ENCODE results near the gene UBAP1. TPM values are rescaled to one million over a fixed set of nuclear protein-coding genes. Genes with fewer than 3 reads are reported as not detected.
"Not testable (repeated sequence)": the region's sequence is repeated elsewhere in the genome, so short reads cannot be mapped to it uniquely, and the experiment has no call there.

The UBAP1 gene
- total RNA-seq: 40.6 TPM
- long read RNA-seq, transcript UBAP1-201 (7 exons, 2,735 nt): major isoform, 50 of 76 reads
- long read RNA-seq, partial matches to known transcripts: 5 of 76 reads
- long read RNA-seq, other reads (novel, unspliced or antisense): 17 of 76 reads

DNA sequence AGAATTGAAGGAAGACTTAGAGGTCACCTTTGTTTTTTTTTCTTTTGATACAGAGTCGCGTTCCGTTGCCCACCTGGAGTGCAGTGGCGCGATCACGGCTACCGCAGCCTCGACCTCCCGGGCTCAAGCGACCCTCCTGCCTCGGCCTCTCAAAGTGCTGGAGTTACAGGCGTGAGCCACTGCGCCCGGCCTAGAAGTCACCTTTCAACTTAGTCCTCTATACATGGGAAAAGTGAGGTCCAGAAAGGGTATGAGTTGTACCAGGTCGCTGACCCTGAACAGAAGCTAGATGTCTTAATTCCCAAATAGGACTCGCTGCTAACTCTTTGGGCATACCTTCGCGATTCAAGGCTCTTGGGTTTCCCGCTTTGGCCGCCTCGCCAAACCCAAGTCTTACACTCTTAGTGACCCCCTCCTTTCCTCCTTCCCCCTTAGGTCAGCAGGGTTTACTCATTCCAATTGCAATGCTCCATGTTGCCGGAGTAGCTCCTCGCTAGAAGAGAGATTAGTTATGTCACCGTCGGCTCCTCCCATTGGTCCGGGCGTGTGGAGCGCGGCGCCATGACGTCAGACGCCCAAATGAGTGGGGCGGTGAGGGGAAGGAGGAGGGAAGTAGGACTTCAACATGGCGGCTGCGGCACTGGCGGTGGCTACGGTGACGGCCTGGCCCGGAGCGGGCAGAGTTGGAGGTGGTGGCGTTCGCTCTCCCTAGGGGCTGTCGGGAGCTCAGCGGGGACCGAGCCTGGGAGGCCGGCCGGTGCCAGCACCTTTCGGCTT is at the start of gene UBAP1:
TSS of gene UBAP1 (plus strand) at position 608 of the 777 bp plus-strand sequence. CDS start 41,872 bp downstream, outside the sequence.
- intact Hi-C loops (cut with DNase I): loop anchor here (5.0 to 10.0 kb wide), 2 partner anchors 54 to 74 kb away; partner anchors contain the start of gene DCAF12
- peak; percentile 98 for DNase-seq (ENCODE audit: low spot score)

DNA sequence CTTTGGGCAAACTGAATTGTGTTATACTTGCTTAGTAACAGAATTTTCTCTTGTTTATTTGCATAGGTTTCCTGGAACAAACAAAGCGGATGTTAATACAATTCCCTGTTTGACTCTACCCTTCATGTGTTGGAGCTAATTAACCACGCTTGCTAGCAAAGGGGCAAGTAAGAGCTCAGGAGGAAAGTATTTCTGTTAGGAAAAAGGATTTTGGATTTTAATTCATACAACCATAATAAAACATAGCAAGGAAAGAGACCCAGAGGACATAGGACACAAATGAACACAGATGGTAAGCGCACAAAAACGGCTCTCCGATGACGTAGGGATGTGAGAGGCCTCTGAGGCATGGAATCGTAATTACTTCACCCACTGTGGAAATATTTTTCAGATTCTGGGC is 47.3 kb upstream of the UBAP1 start:
- intact Hi-C loops (cut with DNase I): no loop called here
- no peak for DNase-seq (ENCODE audit: low spot score)

DNA sequence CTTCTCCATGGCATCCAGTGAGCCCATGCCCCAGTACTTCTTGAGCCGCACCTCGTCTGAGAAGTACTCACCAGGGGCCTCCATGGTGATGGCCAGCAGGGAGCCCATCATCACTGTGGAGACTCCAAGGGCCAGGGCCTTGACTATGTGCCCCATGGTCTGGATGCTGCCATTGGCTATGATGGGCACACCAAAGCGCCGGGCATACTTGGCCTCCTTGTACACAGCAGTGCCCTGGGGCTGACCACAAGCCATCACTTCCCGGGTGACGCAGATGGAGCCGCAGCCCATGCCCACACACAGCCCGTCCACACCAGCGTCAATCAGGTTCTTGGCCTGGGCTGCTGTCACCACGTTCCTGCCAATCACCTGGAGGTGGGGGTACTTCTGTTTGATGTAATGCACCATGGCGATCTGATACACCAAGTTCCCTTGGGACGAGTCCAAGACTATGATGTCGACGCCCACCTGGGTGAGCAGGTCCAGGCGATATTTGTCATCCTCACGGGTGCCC is 45.4 kb upstream of the UBAP1 start:
- no peak for DNase-seq (ENCODE audit: low spot score)
- intact Hi-C loops (cut with DNase I): no loop called here

DNA sequence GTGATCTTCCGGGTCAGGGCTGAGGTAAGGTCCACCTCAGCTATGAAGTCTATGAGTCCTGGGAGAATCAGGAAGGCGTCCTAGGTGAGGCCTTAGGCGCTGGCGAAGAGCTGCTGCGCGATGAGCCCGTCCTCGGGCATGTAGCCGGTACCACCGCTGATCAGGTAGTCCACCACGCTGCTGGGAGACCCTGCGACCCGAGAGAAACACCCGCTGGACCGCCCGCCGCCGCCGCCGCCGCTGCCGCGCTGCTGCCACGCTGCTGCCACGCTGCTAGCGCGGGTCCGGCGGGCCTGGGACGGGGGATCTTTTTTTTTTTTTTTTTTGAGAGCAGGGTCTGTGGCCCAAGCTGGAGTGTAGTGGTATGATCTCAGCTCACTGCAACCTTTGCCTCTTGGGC is 44.3 kb upstream of the UBAP1 start:
- no peak for DNase-seq (ENCODE audit: low spot score)
- intact Hi-C loops (cut with DNase I): no loop called here

DNA sequence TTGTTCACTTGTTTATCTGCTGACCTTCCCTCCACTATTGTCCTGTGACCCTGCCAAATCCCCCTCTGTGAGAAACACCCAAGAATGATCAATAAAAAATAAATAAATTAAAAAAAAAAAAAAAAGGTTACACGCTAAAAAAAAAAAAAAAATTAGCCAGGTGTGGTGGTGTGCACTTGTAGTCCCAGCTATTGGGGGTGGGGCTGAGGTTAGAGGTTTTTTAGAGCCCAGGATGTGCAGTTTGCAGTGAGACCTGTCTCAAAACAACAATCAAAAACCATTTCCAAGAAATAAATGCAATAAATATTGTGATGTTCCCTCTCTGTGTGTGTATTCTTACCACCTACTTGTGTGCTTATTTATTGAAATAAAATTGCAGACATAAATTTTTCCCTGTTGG is 40.2 kb upstream of the UBAP1 start:
- intact Hi-C loops (cut with DNase I); DNase-seq (ENCODE audit: low spot score): not testable (repeated sequence)

DNA sequence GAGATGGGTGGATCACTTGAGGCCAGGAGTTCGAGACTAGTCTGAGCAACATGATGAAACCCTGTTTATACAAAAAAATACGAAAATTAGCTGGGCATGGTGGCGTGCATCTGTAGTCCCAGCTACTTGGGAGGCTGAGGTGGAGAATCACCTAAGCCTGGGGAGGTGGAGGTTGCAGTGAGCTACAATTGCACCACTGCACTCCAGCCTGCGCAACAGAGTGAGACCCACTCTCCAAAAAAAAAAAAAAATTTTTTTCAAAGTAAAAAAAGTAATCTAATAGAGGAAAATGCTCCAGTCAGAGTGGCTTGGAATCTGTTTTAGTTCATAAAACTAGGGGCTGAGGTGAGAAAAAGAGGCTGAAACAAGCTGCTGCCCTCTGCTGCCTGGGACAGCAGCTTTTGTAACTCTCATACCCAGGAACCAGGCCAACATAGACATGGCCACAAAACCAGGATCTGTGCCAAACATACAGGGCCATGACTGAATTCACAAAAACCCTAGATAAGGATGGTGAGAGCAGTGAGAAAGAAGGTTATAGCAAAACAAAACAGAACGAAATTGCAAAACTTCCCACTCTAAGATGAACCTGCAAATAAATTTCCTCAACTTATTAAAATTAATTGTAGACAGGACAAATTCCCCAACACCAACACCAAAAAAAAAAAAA is 39.2 kb upstream of the UBAP1 start:
- intact Hi-C loops (cut with DNase I): no loop called here
- DNase-seq (ENCODE audit: low spot score): no peak

DNA sequence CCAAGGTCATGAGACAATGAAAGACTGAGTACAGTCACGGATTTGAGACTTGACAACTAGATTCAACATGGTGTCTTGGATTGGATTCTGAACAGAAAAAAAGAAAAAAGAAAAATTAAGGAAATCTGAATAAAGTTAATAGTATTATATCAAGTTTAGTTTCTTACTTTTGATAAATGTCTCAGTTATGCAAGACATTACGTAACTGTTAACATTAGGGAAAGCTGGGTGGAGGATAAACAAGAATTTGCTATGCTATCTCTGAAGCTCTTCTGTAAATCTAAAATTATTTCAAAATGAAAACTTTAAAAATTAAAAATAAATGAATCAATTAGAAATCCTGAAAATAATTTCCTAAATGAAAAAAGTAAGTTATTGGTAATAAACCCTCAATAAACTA is 38.0 kb upstream of the UBAP1 start:
- intact Hi-C loops (cut with DNase I): no loop called here
- no peak for DNase-seq (ENCODE audit: low spot score)

DNA sequence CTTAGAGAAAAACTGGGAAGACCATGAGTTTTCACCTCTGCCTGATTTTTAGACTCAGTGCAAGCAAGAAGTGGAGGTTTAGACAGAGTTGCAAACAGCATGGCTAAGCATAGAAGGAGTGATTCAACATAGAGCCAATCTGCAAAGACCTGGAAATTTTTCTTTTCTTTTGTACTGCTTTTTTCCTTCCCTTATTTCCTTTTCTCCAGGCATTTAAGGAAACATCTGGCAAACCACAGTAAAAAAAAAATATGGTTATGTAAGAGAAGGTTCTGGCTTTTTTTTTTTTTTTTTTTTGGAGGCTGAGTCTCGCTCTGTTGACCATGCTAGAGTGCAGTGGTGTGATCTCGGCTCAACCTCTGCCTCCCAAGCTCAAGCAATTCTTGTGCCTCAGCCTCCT is 35.7 kb upstream of the UBAP1 start:
- DNase-seq (ENCODE audit: low spot score): no peak
- intact Hi-C loops (cut with DNase I): no loop called here

DNA sequence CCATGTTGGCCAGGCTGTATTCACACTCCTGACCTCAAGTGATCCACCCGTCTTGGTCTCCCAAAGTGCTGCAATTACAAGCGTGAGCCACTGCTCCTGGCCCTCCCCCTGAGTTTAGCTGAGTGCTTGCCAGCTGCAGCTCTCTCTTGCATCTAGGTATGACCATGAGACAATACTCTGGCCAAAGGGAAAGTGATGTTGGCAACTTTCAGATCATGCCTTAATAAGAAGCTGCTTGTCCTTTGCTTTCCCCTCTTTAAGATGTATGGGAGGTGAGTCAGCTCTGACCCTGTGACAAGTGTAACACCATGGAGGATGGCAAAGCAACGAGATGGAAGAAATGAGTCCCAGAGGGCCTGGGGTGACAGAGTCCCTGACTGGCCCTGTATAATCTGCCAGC is 33.7 kb upstream of the UBAP1 start:
- no peak for DNase-seq (ENCODE audit: low spot score)
- intact Hi-C loops (cut with DNase I): no loop called here

DNA sequence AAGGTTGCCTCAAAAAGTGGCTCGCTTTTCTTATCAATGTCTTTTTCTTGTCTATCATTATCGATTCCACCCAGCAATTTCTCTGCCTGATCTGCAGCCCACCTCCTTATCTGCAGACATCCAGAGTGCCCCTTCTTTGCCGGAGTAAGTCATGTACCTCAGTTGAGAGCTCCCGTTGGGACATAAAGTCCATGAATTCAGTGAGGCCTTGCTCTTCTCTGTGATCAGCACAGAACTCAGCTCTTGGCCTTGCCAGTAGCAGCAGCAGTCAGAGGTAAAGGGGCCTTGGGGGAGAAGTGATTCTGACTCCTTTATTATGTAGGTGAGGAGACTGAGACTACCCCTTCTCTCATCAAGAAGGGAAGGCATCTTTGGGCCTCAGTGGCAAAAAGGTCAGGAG is 27.4 kb upstream of the UBAP1 start:
- intact Hi-C loops (cut with DNase I): loop anchor here (10.0 kb wide), 1 partner anchor 87 kb away; no protein-coding TSS in a partner anchor

DNA sequence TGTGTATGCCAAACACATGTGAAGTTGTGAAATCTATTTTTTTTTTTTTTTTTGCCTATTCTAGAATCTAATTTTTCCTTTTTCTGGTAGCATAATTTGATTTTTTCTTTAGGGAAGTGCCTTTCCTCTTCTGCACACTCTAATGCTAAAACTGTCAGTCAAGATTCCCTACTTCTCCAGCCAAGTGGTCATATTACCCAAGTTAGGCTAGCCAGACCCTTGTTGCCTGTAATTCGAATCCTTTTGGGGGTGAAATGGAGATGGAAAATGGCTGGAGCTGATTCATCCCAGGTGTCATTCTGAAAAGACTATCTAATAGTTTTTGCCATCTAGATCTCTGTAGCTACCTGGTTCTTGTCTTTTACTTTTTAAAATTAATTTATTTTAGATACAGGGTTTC is 24.8 kb upstream of the UBAP1 start:
- DNase-seq (ENCODE audit: low spot score): no peak
- intact Hi-C loops (cut with DNase I): loop anchor here (10.0 kb wide), 1 partner anchor 89 kb away; no protein-coding TSS in a partner anchor

More for the DNA sequence above, 27.4 kb upstream of the UBAP1 start:
- DNase-seq (ENCODE audit: low spot score): no peak

DNA sequence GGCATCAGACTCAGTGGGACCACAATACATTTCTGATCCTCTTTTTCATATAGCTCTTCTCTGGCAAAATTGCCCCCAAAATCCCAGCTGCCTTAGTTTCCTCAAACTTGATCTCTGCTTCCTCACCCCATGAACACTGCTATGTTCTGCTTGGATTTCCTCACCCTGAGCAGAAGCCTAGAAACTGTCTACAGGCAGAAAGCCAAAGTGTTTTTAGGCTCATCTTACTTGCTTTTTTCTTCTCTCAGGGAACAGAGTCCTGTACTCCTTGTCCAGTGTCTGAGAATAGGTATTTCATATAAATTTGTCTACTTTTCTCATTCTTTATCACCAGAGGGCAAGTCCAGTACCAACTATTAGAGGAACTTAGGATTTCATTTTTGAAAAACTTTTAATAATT is 21.5 kb upstream of the UBAP1 start:
- no peak for DNase-seq (ENCODE audit: low spot score)
- intact Hi-C loops (cut with DNase I): loop anchor here (10.0 kb wide), 1 partner anchor 93 kb away; no protein-coding TSS in a partner anchor

DNA sequence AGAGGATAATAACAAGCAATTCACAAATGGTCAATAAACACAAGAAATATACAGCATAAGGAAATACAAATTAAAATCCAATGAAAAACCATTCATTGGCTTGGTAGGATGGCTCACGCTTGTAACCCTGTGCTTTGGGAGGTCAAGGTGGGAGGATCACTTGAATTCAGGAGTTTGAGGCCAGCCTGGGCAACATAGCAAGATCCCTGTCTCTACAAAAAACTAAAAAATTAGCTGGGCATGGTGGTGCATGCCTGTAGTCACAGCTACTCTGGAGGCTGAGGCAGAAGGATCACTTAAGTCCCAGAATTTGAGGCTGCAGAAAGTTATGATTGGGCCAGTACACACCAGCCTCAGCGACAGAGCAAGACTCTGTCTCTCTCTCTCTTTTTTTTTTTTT is 20.9 kb upstream of the UBAP1 start:
- DNase-seq (ENCODE audit: low spot score): no peak
- intact Hi-C loops (cut with DNase I): loop anchor here (10.0 kb wide), 1 partner anchor 93 kb away; no protein-coding TSS in a partner anchor

DNA sequence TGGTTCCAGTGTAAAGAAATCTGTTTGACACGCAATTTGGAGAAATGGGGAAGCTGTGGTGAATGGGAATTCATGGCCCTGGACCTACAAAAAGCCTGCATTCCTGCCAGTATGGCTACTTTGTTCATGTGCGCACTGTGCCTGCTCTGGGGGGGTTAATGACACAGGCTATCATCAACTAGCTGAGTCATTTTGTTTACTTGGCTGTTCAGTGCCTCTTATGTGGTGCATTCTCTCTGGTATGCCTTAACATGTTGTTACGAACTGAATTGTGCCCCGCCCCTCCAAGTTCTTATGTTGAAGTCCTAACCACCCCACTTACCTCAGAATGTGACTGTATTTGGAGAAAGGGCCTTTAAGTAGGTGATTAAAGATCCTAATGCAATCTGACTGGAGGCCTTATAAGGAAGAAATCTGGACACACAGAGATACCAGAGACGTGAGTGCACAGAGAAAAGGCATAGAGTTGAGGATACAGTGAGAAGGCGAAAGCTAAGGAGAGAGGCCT is 20.4 kb upstream of the UBAP1 start:
- no peak for DNase-seq (ENCODE audit: low spot score)
- intact Hi-C loops (cut with DNase I): loop anchor here (10.0 kb wide), 1 partner anchor 94 kb away; no protein-coding TSS in a partner anchor

DNA sequence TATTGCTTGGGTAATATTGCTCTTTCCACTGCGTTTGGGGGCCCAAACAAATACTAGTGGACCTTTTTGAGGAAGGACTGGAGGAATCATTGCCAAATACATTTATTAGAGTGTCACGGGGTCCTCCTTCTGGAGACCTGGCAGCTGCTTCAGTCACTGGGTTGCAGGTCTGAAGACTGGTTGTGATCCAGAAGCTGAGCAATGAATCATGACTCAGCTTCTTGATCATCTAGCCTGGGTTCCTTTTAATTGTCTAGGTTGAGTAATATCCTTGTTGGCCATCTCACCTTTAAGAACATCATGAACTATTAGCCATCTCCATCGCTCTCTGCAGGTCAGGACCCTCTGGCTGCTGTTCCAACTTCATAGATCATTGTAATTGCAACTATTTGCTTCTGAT is 15.4 kb upstream of the UBAP1 start:
- intact Hi-C loops (cut with DNase I): no loop called here
- DNase-seq (ENCODE audit: low spot score): no peak

DNA sequence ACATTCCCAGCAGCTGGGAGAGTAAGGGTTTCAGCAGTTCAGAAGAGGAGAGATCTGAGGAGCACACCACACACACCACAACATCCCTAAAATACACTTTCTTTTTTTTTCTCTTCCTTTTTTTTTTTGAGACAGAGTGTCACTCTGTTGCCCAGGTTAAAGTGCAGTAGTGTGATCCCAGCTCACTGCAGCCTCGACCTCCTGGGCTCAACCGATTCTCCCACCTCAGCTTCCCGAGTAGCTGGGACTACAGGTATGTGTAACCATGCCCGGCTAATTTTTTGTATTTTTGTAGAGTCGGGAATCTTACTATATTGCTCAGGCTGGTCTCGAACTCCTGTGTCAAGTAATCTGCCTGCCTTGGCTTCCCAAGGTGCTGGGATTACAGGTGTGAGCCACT is 9.7 kb upstream of the UBAP1 start:
- intact Hi-C loops (cut with DNase I): no loop called here
- DNase-seq (ENCODE audit: low spot score): no peak

DNA sequence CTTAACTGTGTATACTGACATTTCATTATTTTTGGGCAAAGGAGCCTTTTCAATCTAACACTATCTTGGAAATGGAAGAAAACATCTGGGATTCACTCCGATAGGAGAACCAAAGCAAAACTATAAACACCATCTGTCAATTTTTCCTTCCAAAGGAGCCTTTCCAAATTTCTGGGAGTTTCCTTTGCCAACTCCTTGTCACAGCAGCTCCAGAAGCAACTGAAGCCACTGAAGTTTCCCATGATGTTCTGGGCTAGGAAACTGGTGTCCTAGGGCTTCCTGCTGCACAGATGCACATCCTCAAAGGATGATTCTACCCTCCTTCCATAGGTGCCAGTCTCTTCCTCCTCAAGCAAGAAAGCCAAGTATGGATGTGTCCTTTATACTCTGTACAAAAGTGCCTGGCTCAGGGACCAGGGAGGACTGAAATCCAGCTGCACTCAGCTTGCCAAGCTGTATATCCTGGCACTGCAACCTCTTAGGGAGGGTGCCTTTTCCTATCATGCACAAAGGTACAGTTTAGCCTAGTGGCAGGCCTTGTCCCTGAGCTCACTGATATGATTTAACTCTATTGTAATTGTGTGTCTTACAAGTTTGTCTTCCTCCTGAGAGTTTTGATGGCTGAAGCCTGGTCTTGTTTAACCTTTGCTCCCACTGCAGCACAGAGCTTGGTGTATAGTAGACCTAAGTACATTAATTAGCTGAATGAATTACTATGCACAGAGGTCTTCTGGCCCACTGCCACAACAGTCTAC is 8.4 kb upstream of the UBAP1 start:
- DNase-seq (ENCODE audit: low spot score): no peak
- intact Hi-C loops (cut with DNase I): loop anchor here (10.0 kb wide), 1 partner anchor 46 kb away; the partner anchor contains the start of gene DCAF12

DNA sequence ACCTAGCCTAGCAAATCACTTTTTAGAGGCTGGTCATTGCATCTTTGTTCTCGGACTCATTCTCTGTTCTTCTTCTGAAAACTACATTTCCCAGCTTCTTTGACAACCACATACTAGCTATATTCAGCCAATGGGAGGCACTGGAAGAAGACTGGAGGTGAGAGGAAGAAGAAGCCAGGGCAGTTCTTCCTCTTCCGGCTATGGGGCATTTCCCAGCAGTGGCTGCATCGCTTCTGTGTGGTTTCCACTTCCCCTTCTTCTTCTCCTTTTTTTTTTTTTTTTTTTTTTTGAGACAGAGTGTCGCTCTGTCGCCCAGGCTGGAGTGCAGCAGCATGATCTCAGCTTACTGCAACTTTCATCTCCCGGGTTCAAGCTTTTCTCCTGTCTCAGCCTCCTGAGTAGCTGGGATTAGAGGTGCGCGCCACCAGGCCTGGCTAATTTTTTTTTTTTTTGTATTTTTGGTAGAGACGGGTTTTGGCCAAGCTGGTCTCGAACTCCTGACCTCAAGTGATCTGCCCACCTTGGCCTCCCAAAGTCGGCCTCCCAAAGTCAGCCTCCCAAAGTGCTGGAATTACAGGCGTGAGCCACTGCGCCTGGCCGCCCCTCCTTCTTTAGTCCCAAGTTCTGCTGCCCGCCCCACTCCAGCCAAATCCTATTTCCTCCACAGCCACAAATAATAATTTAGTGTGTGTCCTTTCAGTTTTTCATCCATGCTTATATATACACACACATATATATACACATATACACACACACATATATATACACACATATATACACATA is 6.9 kb upstream of the UBAP1 start:
- intact Hi-C loops (cut with DNase I): loop anchor here (10.0 kb wide), 1 partner anchor 47 kb away; the partner anchor contains the start of gene DCAF12

More for the DNA sequence above, 6.9 kb upstream of the UBAP1 start:
- DNase-seq (ENCODE audit: low spot score): peak; percentile 77
